Measurements from ENCODE around the gene KMT2C. TPM values are rescaled to one million over a fixed set of nuclear protein-coding genes. Genes with fewer than 3 reads are reported as not detected.
A peak's percentile ranks its signal among the peaks of the same experiment; 100 is the strongest.
"Not testable (repeated sequence)": the region's sequence is repeated elsewhere in the genome, so short reads cannot be mapped to it uniquely, and the experiment has no call there.

KMT2C gene
- total and polyA plus RNA-seq, 3 donors from 2014 or later = 32.8 to 167 (median 154) TPM

DNA sequence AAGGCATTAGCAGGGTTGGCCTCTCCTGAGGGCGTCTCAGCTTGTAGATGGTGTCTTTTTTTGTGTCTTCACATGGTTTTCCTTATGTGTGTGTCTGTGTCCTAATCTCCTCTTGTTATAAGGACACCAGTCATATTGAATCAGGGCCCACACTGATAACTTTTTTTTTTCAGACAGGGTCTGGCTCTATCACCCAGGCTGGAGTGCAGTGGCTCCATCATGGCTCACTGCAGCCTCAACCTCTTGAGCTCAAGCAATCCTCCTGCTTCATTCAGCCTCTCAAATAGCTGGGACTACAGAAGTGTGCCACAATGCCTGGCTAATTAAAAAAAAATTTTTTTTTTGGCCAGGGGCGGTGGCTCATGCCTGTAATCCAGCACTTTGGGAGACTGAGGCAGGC is 41.3 kb upstream of the KMT2C start:
- no peaks in the 10 kb centered on the region for H3K9me3 ChIP-seq
- TF ChIP-seq, protein P1, sequence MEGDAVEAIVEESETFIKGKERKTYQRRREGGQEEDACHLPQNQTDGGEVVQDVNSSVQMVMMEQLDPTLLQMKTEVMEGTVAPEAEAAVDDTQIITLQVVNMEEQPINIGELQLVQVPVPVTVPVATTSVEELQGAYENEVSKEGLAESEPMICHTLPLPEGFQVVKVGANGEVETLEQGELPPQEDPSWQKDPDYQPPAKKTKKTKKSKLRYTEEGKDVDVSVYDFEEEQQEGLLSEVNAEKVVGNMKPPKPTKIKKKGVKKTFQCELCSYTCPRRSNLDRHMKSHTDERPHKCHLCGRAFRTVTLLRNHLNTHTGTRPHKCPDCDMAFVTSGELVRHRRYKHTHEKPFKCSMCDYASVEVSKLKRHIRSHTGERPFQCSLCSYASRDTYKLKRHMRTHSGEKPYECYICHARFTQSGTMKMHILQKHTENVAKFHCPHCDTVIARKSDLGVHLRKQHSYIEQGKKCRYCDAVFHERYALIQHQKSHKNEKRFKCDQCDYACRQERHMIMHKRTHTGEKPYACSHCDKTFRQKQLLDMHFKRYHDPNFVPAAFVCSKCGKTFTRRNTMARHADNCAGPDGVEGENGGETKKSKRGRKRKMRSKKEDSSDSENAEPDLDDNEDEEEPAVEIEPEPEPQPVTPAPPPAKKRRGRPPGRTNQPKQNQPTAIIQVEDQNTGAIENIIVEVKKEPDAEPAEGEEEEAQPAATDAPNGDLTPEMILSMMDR (IDR thresholded peaks at IDR 0.05) = no peak
- no peak for TF ChIP-seq POLR2A (IDR thresholded peaks at IDR 0.05)
- no peak overlapping the region for H3K27ac ChIP-seq
- no peaks in the 10 kb centered on the region for H3K27me3 ChIP-seq
- no peak for DNase-seq
- intact Hi-C loops (cut with DNase I; ENCODE audit: low total_unique reads) = no loop called here
- 70 to 89% methylated on average over 1 to 2 of the region's 2 CpGs for WGBS, 2 donors
- no peaks in the 10 kb centered on the region for H3K4me1 ChIP-seq
- H3K36me3 ChIP-seq (ENCODE audit: low read depth, missing control alignments) = no peaks in the 10 kb centered on the region
- no peak overlapping the region for H3K4me3 ChIP-seq

GRCh38 chr7:152476551-152476950 is 40.7 kb upstream of the KMT2C start:
- no peaks in the 10 kb centered on the region for H3K36me3 ChIP-seq (ENCODE audit: low read depth, missing control alignments)
- 77 to 78% methylated on average over 3 of the region's 3 CpGs for WGBS, 2 donors
- H3K4me3 ChIP-seq = no peak overlapping the region
- no peak overlapping the region for H3K27ac ChIP-seq
- H3K4me1 ChIP-seq = no peaks in the 10 kb centered on the region
- H3K9me3 ChIP-seq = no peaks in the 10 kb centered on the region
- intact Hi-C loops (cut with DNase I; ENCODE audit: low total_unique reads) = no loop called here
- no peak for TF ChIP-seq POLR2A (IDR thresholded peaks at IDR 0.05)
- DNase-seq = no peak
- H3K27me3 ChIP-seq = no peaks in the 10 kb centered on the region

GRCh38 chr7:152471023-152471620 is 35.3 kb upstream of the KMT2C start:
- H3K9me3 ChIP-seq; intact Hi-C loops (cut with DNase I; ENCODE audit: low total_unique reads); DNase-seq; H3K36me3 ChIP-seq (ENCODE audit: low read depth, missing control alignments); H3K27me3 ChIP-seq; H3K4me3 ChIP-seq; H3K4me1 ChIP-seq; H3K27ac ChIP-seq: not testable (repeated sequence)
- 89 to 99% methylated on average over 4 to 8 of the region's 8 CpGs for WGBS, 2 donors

- H3K4me3 ChIP-seq; H3K27ac ChIP-seq; intact Hi-C loops (cut with DNase I; ENCODE audit: low total_unique reads); H3K4me1 ChIP-seq; H3K36me3 ChIP-seq (ENCODE audit: low read depth, missing control alignments); H3K9me3 ChIP-seq; H3K27me3 ChIP-seq; DNase-seq: not testable (repeated sequence)
- 75 to 78% methylated on average over 7 of the region's 7 CpGs for WGBS, 2 donors
Observed at GRCh38 chr7:152470251-152471022, 34.6 kb upstream of the KMT2C start.

- H3K27ac ChIP-seq; H3K27me3 ChIP-seq; H3K4me3 ChIP-seq; intact Hi-C loops (cut with DNase I; ENCODE audit: low total_unique reads); H3K36me3 ChIP-seq (ENCODE audit: low read depth, missing control alignments); H3K4me1 ChIP-seq; H3K9me3 ChIP-seq; DNase-seq: not testable (repeated sequence)
- 87 to 88% methylated on average over 7 of the region's 7 CpGs for WGBS, 2 donors
Observed at GRCh38 chr7:152469576-152469975, 33.8 kb upstream of the KMT2C start.

DNA sequence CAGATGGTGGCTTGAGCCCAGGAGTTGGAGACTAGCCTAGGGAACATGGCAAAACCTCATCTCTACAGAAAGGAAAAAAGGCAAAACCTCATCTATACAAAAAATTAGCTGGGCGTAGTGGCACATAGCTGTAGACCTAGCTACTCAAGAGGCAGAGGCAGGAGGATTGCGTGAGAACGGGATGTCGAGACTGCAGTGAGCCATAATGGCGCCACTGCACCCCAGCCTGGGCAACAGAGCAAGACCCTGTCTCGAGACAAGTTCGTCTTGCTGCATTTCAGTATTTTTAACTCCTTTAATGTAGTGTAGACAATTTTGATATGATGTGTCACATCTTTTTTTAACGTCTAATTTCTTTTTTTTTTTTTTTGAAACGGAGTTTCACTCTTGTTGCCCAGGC is 31.4 kb upstream of the KMT2C start:
- WGBS, 2 donors = 68 to 72% methylated on average over 9 of the region's 9 CpGs
- intact Hi-C loops (cut with DNase I; ENCODE audit: low total_unique reads) = no loop called here
- TF ChIP-seq, protein P1 (IDR thresholded peaks at IDR 0.05) = no peak
- TF ChIP-seq POLR2A (IDR thresholded peaks at IDR 0.05) = no peak

DNA sequence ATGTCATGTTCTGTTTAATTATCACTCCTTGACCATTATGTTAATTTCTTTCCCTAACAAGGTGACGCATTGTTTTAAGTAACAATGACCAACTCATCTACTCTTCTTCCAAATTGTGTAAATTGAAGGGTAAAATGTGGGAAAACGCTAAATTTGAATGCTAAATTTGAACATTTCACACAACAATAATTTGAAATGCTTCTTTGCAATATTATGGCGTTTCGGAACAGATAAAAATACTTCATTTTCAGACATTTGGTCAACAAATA is 29.2 kb upstream of the KMT2C start:
- intact Hi-C loops (cut with DNase I; ENCODE audit: low total_unique reads) = no loop called here
- TF ChIP-seq POLR2A (IDR thresholded peaks at IDR 0.05) = no peak
- TF ChIP-seq, protein P1 (IDR thresholded peaks at IDR 0.05) = no peak
- no peak for DNase-seq
- no peaks in the 10 kb centered on the region for H3K9me3 ChIP-seq
- no peaks in the 10 kb centered on the region for H3K36me3 ChIP-seq (ENCODE audit: low read depth, missing control alignments)
- peaks cover 14% of the 10 kb centered on the region for H3K4me1 ChIP-seq
- H3K27ac ChIP-seq = peak overlapping the region; percentile 98 to 100
- peak overlapping the region; percentile 94 to 98 for H3K4me3 ChIP-seq
- no peaks in the 10 kb centered on the region for H3K27me3 ChIP-seq
- 9 to 12% methylated on average over 4 of the region's 4 CpGs for WGBS, 2 donors

More for the DNA sequence above, 31.4 kb upstream of the KMT2C start:
- Histone ChIP-seq H3K36me3 (ENCODE audit: low read depth, missing control alignments) (no peaks in the 10 kb centered on the region), H3K4me1 (peaks cover 5% of the 10 kb centered on the region), H3K9me3 (no peaks in the 10 kb centered on the region), H3K27ac (no peak overlapping the region), H3K4me3 (no peak overlapping the region), H3K27me3 (no peaks in the 10 kb centered on the region)
- no peak for DNase-seq
